Vagina (tissue), 2 donors: ENCODE results near the gene JUP.

ENCODE experiments used
- POLR2AphosphoS5 ChIP-seq, 2 donors: sonication (generic); formaldehyde crosslinking; IDR thresholded peaks; one replicate each; pipeline ENCODE4 v1.9.0; 2017; ENCODE audit warnings: antibody characterized with exemption in 2 of 2, mild to moderate bottlenecking in 2 of 2, low read depth in 1 of 2; ENCODE audit not compliant: insufficient read depth in 1 of 2
- TF ChIP-seq, protein P1 (sequence below), 3 experiments: fragments of 450-650 bp in 2 of 3; fragments of 200-600 bp in 1 of 3; sonication (generic) in 1 of 3; IDR thresholded peaks; one replicate each; pipeline ENCODE4 v1.5.1; 2017 to 2019; ENCODE audit warnings: antibody characterized with exemption in 3 of 3, mild to moderate bottlenecking in 2 of 3, moderate library complexity in 2 of 3

- TF ChIP-seq, protein P1, sequence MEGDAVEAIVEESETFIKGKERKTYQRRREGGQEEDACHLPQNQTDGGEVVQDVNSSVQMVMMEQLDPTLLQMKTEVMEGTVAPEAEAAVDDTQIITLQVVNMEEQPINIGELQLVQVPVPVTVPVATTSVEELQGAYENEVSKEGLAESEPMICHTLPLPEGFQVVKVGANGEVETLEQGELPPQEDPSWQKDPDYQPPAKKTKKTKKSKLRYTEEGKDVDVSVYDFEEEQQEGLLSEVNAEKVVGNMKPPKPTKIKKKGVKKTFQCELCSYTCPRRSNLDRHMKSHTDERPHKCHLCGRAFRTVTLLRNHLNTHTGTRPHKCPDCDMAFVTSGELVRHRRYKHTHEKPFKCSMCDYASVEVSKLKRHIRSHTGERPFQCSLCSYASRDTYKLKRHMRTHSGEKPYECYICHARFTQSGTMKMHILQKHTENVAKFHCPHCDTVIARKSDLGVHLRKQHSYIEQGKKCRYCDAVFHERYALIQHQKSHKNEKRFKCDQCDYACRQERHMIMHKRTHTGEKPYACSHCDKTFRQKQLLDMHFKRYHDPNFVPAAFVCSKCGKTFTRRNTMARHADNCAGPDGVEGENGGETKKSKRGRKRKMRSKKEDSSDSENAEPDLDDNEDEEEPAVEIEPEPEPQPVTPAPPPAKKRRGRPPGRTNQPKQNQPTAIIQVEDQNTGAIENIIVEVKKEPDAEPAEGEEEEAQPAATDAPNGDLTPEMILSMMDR (IDR thresholded peaks at IDR 0.05): no peak
- TF ChIP-seq POLR2AphosphoS5 (IDR thresholded peaks at IDR 0.05; ENCODE audit: insufficient read depth in 1 of 2, low read depth in 1 of 2): no peak
Measured at GRCh38 chr17:41782142-41782541, 4.4 kb downstream of the JUP start.
